Tibial artery (tissue), 4 donors: ENCODE measurements around the gene PCDHGA9.
"Not testable (repeated sequence)": the region's sequence is repeated elsewhere in the genome, so short reads cannot be mapped to it uniquely, and the experiment has no call there.

Experiments
- DNase-seq, 2 donors: peaks; one replicate each; pipeline ENCODE4 v3.0.0-alpha.2; 2019
- H3K27ac ChIP-seq, 2 donors: fragments of 200-600 bp; sonication (generic) in 1 of 2; 1 replicate in 1 of 2; 2 replicates in 1 of 2; pipeline ENCODE4 v1.5.1; 2018 to 2019; ENCODE audit warnings: mild to moderate bottlenecking in 1 of 2
- H3K27me3 ChIP-seq, 2 donors: fragments of 200-600 bp; sonication (generic) in 1 of 2; one replicate each; pipeline versions ENCODE4 v1.5.1 to v1.6.0; 2016 to 2019
- H3K36me3 ChIP-seq, 3 donors: fragments of 200-600 bp; sonication (generic) in 2 of 3; one replicate each; pipeline ENCODE4 v1.5.1; 2016 to 2019; ENCODE audit warnings: mild to moderate bottlenecking in 2 of 3
- H3K4me1 ChIP-seq, 4 donors: fragments of 200-600 bp; sonication (generic) in 2 of 4; 1 replicate in 3 of 4; 2 replicates in 1 of 4; pipeline ENCODE4 v1.5.1; 2016 to 2019
- H3K4me3 ChIP-seq, 2 donors: fragments of 200-600 bp; sonication (generic) in 1 of 2; 1 replicate in 1 of 2; 2 replicates in 1 of 2; pipeline ENCODE4 v1.5.1; 2018 to 2019; ENCODE audit warnings: mild to moderate bottlenecking in 2 of 2
- H3K9me3 ChIP-seq, 3 donors: fragments of 200-600 bp; sonication (generic) in 1 of 3; one replicate each; pipeline ENCODE4 v1.5.1; 2016 to 2019
- CTCF ChIP-seq, 2 experiments: fragments of 200-600 bp in 1 of 2; fragments of 450-650 bp in 1 of 2; IDR thresholded peaks; one replicate each; pipeline ENCODE4 v1.5.1; 2017 to 2019; ENCODE audit warnings: antibody characterized with exemption in 2 of 2, mild to moderate bottlenecking in 1 of 2, moderate library complexity in 1 of 2
- intact Hi-C: fragments of 100-400 bp; cut with DNase I; formaldehyde crosslinking; loops from one replicate; pipeline ENCODE4 v1.15.0; 2023; ENCODE audit warnings: low total_unique reads

Gene PCDHGA9

DNA sequence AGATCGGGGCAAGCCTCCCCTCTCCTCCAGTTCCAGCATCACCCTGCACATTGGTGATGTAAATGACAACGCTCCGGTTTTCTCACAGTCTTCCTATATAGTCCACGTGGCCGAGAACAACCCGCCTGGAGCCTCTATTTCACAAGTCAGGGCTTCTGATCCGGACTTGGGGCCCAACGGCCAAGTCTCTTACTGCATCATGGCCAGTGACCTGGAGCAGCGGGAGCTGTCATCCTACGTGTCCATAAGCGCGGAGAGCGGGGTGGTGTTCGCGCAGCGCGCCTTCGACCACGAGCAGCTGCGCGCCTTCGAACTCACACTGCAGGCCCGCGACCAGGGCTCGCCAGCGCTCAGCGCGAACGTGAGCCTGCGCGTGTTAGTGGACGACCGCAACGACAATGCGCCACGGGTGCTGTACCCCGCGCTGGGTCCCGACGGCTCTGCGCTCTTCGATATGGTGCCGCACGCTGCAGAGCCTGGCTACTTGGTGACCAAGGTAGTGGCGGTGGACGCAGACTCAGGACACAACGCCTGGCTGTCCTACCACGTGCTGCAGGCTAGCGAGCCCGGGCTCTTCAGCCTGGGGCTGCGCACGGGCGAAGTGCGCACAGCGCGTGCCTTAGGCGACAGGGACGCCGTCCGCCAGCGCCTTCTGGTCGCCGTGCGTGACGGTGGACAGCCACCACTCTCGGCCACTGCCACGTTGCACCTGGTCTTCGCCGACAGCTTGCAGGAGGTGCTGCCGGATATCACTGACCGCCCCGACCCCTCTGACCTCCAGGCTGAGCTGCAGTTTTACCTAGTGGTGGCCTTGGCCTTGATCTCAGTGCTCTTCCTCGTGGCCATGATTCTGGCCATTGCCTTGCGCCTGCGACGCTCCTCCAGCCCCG, 13.2 kb upstream of the PCDHGA9 start:
- intact Hi-C loops, result no loop called here
- no peak for DNase-seq
- Histone ChIP-seq H3K36me3 (peaks cover 4 to 74% (median 66%) of the 10 kb centered on the region in 3 donors), H3K9me3 (peaks cover 35 to 98% (median 86%) of the 10 kb centered on the region in 3 donors), H3K27ac (no peak overlapping the region), H3K4me3 (no peak overlapping the region), H3K27me3 (no peaks in the 10 kb centered on the region), H3K4me1 (no peaks in the 10 kb centered on the region)
- TF ChIP-seq CTCF (IDR thresholded peaks at IDR 0.05), result no peak

DNA sequence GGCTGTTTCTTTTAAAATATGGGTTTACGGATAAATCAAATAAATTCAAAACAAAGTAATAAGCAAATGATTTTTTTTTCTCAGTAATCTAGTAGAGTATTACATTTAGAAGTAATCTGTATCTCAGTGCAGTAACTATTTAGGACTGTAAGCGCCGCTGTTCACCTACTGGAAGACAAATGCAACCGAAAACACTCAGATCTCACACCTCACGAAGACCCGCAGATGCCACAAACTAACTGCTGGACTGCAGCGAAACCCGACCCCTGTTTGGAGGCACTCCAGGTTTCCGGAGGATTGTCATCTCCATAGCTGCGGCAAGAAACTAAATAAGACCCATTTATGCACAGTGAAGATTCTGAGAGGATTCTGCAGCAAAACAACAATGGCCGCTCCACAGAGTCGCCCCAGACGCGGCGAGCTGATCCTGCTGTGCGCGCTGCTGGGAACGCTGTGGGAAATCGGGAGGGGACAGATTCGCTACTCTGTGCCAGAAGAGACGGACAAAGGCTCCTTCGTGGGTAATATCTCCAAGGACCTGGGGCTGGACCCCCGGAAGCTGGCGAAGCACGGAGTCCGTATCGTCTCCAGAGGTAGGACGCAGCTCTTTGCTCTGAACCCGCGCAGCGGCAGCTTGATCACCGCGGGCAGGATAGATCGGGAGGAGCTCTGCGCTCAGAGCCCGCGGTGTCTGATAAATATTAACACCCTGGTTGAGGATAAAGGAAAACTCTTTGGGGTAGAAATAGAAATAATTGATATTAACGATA, 10.0 kb upstream of the PCDHGA9 start, which contains the start of gene PCDHGA8:
Gene PCDHGA8 (plus strand): TSS at position 205 of the 770 bp plus-strand sequence. CDS start 181 bp downstream, at position 386.
- Histone ChIP-seq H3K27ac (no peak within 1 kb of the TSS), H3K36me3 (peaks cover 4 to 63% (median 45%) of the 10 kb centered on the region in 3 donors), H3K27me3 (no peaks in the 10 kb centered on the region), H3K4me3 (no peak within 1 kb of the TSS), H3K9me3 (peaks cover 35 to 98% (median 84%) of the 10 kb centered on the region in 3 donors), H3K4me1 (no peaks in the 10 kb centered on the region)
- DNase-seq, result no peak
- no peak for TF ChIP-seq CTCF (IDR thresholded peaks at IDR 0.05)
- intact Hi-C loops, result no loop called here

- no peak overlapping the region for H3K27ac ChIP-seq
- peaks cover 4 to 63% (median 45%) of the 10 kb centered on the region in 3 donors for H3K36me3 ChIP-seq
- no peak overlapping the region for H3K4me3 ChIP-seq
- no peaks in the 10 kb centered on the region for H3K27me3 ChIP-seq
- TF ChIP-seq CTCF (IDR thresholded peaks at IDR 0.05), result no peak
- DNase-seq, result no peak
- no peaks in the 10 kb centered on the region for H3K4me1 ChIP-seq
- intact Hi-C loops, result no loop called here
- H3K9me3 ChIP-seq, result peaks cover 37 to 98% (median 84%) of the 10 kb centered on the region in 3 donors
Observed at GRCh38 chr5:141393267-141393666, 9.3 kb upstream of the PCDHGA9 start.

DNA sequence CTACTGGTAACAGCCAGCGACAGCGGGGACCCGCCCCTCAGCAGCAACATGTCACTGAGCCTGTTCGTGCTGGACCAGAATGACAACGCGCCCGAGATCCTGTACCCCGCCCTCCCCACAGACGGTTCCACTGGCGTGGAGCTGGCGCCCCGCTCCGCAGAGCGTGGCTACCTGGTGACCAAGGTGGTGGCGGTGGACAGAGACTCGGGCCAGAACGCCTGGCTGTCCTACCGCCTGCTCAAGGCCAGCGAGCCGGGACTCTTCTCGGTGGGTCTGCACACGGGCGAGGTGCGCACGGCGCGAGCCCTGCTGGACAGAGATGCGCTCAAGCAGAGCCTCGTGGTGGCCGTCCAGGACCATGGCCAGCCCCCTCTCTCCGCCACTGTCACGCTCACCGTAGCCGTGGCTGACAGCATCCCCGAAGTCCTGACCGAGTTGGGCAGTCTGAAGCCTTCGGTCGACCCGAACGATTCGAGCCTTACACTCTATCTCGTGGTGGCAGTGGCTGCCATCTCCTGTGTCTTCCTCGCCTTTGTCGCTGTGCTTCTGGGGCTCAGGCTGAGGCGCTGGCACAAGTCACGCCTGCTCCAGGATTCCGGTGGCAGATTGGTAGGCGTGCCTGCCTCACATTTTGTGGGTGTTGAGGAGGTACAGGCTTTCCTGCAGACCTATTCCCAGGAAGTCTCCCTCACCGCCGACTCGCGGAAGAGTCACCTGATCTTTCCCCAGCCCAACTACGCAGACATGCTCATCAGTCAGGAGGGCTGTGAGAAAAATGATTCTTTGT, 8.0 kb upstream of the PCDHGA9 start:
- H3K27ac ChIP-seq, DNase-seq, H3K4me3 ChIP-seq, H3K27me3 ChIP-seq, intact Hi-C loops, H3K4me1 ChIP-seq: not testable (repeated sequence)
- H3K36me3 ChIP-seq, result peaks cover 4 to 64% (median 45%) of the 10 kb centered on the region in 3 donors
- H3K9me3 ChIP-seq, result peaks cover 49 to 98% (median 83%) of the 10 kb centered on the region in 3 donors

DNA sequence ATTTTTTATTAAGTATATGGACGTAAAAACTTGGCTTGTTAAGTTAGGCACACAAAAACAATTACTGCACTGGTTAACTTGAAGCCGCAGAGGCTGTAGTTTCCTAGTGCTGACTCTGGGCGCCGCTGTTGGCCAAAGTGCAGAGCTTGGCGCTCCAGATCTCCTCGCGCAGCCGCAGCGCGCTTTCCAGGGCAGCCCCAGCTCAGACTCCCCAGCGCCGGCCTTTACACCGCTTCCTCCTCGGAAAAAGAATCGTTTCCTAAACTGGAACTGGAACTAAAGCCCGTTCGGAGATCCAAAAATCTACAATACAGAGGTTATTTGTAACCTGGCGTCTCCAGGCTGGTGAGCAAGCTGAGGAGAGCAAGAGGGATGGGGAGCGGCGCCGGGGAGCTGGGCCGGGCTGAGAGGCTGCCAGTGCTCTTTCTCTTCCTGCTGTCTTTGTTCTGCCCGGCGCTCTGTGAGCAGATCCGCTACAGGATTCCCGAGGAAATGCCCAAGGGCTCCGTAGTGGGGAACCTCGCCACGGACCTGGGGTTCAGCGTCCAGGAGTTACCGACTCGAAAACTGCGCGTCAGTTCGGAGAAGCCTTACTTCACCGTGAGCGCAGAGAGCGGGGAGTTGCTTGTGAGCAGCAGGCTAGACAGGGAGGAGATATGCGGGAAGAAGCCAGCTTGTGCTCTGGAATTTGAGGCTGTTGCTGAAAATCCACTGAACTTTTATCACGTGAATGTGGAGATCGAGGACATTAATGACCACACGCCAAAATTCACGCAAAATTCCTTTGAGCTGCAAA, 4.6 kb upstream of the PCDHGA9 start, which contains the start of gene PCDHGB5:
Gene PCDHGB5 (plus strand): TSS at position 192 of the 796 bp plus-strand sequence. CDS start 181 bp downstream, at position 373.
- intact Hi-C loops, H3K4me1 ChIP-seq, H3K27ac ChIP-seq, H3K27me3 ChIP-seq, DNase-seq: not testable (repeated sequence)
- H3K4me3 ChIP-seq, result peak within 1 kb of the TSS; percentile 31 to 38
- H3K9me3 ChIP-seq, result peaks cover 52 to 98% (median 89%) of the 10 kb centered on the region in 3 donors
- H3K36me3 ChIP-seq, result peaks cover 3 to 50% (median 31%) of the 10 kb centered on the region in 3 donors
- TF ChIP-seq CTCF (IDR thresholded peaks at IDR 0.05), result peak in 1 of 2 experiments; percentile 44
